GM20431 (cell line): Measurements from ENCODE around the gene GIT2.

ENCODE experiments used
- in situ Hi-C: fragments of 300-500 bp; cut with MseI, MboI; formaldehyde crosslinking; loops from one replicate; pipeline ENCODE4 v1.15.0; 2020; ENCODE audit warnings: low sequenced_read_pairs; ENCODE audit not compliant: unreplicated experiment

Gene GIT2

DNA sequence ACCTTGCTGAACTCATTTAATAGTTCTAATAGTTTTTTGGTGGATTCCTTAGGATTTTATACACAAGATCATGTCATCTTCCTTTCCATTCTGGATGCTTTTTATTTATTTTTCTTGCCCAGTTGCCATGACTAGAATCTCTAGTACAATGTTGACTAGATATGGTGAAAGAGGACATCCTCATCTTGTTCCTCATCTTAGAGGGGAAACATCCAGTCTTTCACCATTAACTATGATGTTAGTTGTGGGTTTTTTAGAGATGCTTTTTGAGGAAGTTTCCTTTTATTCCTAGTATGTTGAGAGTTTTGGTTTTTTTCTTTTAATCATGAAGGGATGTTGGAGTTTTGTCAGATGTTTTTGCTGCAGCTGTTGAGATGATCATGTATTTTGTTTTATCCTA is 11.7 kb upstream of the GIT2 start:
- in situ Hi-C loops, result no loop called here

- in situ Hi-C loops, result no loop called here
These were observed 9.9 kb upstream of the GIT2 start for GRCh38 chr12:110006115-110006514.

- in situ Hi-C loops, result no loop called here
These were observed 9.3 kb upstream of the GIT2 start for GRCh38 chr12:110005319-110005973.

DNA sequence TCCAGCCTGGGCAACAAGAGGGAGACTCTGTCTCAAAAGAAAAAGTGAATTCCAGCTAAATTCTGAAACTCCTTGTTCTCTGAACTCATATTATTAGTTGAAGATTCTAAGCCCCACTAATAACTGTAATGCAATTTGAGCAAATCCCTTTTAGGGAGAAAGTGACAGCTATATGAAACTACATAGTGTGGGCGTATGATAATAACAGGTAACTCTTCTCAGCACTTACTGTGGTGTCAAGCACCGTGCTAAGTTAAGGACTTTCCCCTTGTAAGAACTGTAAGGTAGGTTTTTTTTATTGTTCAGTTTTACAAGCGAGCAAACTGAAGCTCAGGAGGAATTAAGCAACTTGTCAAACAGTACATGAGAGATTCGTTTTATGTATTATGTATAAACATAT is 8.4 kb upstream of the GIT2 start:
- in situ Hi-C loops, result no loop called here

DNA sequence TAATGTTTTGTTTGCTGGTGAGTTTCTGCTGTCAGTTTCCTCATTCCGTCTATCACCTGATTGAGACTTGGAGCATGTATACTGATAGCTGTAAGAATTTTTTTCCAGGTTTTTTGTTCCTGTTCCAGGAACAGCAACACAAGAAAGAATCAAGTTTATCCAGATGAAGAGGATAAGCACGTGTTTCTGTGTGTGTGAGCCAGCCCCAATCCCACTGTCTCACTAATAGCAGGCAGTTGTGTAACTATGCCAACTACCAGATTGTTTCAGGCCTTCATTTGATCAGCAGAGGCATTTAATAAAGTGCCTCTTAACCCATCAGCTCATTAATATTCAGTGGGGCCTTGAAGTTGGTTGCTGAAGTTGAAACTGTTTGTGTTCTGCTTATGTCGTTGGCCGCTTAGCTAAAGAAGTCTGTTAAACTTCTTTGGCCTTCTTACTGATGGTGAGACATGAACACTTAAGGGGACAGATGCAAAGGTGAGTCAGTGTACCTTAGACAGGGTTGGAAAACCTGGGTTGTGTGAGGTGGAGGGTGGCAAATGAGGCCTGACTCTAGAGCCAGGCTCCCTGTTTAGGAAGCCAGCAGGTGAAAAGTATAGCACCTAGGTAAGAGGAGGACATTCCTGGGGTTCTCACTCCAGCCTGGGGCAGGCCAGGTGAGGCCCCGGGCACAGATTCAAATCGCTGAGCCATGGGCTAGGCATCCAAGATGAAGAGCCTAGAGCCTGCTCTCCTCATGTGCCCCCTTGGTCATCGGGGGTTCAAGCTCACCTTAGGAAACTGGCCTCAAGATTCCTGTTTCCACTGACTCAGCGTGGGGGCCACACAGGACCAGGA is 6.7 kb upstream of the GIT2 start:
- in situ Hi-C loops, result no loop called here

GRCh38 chr12:110001596-110001995 is 5.4 kb upstream of the GIT2 start:
- in situ Hi-C loops, result no loop called here

GRCh38 chr12:109999983-110000505 is 3.9 kb upstream of the GIT2 start:
- in situ Hi-C loops, result no loop called here

- in situ Hi-C loops, result no loop called here
These were observed 3.4 kb upstream of the GIT2 start for GRCh38 chr12:109999649-109999971.

DNA sequence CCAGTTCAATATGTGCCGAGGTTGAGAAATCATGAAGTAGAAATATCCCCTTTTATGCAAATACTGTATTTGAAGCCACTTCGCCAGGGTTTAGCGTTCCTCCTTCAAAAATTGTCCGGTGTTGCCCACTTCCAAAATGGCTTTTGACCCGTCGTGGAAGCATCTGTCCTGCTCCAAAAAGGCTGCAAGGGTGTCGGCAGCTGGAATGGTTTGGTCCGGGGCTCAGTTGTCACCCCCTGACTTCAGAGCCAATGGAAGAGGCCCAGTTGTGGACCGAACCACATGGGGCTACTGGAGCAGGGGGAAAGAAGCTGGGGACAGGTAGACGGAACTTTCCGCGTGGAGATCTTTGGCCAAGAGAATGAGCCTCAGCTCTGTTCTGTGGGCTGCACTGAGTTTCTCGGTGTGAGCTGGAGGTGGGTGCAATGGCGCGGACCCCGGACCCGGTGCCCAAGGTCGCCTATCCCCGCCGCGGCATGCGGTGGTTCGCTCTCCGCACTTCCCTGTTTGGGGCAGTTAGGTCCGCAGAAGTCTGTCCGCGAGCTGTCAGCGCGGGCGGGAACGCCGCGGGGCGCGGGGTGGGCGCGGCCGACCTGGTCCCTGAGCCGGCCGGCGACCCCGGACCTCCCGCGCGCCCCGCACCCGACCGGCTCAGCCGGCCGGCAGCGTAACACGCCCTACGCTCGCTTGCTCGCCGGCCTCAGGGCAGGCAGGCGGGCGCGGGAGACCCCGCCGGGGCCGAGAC is 2.9 kb upstream of the GIT2 start, which contains the start of gene ANKRD13A:
Gene ANKRD13A (plus strand): TSS at position 527 of the 745 bp plus-strand sequence. CDS start 259 bp downstream, outside the sequence.
- in situ Hi-C loops, result no loop called here

- in situ Hi-C loops, result no loop called here
These were observed 2.2 kb upstream of the GIT2 start for GRCh38 chr12:109998241-109998903.

DNA sequence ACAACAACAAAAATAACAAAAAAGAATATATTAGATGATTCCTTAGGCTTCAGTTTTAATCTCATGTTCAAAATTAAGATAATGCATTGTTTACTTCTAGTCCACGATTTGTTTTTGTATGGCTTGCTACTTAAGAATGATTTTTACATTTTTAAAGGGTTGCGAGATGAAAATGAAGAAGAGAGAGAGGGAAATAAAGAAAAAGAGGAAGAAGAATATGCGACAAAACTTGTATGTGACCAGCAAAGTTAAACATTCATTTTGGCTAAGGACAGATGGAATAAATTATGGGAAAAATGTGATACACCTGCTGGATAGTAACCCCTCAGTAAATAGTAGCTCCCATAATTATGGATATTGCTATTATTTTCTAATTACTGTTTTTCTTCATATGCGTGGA is 1.2 kb upstream of the GIT2 start:
- in situ Hi-C loops, result no loop called here

DNA sequence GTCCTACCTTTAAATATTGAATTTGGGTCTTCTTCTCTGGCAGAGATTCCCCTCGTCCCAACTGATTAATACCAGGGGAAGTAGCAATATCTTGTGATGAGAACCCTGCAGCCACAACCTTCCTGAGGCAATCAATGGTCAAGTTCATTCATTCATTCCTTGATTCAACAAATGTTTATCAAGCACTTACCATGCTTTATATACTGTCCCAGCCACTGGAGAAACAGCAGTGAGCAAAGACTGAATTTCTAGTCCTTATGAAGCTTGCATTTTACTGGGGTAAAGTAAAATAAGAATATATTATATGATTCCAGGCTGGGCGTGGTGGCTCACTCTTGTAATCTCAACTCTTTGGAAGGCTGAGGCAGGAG is 300 bp upstream of the GIT2 start:
- in situ Hi-C loops, result no loop called here

GRCh38 chr12:109995361-109995685 is 845 bp downstream of the GIT2 start:
- in situ Hi-C loops, result no loop called here

DNA sequence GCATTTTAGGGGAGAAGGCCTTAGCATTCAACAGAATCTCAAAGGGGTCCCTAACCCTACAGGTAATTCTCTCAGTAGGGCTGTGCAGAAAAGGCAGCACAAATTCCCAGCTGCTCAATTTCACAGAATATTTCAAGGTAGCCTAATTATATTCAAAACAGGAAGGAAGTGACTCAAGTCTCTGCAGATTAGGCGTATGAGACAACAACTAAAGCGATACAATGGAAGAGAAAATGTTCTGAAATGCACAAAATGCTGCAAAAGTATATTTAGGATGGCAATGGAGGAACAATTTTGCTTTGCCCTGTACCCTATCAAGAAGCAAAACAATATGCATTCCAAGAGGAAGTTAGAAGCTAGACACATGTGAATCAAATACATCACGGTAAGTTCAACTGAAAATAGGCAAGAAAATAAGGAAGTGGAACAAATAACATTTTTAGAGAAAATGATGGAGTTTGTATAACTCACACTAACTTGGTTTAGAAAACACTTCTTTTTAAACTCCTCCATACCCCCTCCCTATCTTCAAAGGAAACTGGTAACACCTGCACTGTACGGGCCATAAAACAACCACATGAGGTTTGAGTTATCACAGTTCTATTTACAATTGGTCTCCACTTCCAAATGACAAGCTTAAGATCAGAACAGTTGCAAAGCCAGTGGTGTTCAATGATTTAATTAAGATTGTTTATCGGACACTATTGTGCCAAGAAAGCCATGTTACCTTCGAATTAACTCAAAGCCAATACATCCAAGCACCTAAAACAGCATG is 1.6 kb downstream of the GIT2 start:
- in situ Hi-C loops, result no loop called here

GRCh38 chr12:109993091-109993490 is 3.1 kb downstream of the GIT2 start:
- in situ Hi-C loops, result no loop called here

- in situ Hi-C loops, result no loop called here
These were observed 4.6 kb downstream of the GIT2 start for GRCh38 chr12:109991586-109991985.

DNA sequence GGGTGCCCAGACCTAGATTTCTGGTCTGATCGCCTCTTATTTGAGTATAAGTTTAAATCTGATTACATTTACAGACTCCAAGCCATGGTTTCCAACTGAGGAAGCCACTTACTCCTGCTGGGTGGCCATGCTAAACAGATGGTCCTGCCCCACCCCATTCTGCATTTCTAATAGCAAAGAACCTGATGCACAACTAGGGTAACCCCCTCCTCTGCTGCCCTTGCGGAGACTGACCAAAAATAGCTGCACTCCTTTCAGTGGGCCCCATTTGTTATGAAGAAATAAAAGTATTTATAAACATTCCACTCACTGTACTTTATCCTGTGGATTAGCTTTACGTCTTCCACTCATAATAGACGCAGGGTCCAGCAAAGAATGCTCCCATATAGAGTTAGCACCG is 6.8 kb downstream of the GIT2 start:
- in situ Hi-C loops, result no loop called here

DNA sequence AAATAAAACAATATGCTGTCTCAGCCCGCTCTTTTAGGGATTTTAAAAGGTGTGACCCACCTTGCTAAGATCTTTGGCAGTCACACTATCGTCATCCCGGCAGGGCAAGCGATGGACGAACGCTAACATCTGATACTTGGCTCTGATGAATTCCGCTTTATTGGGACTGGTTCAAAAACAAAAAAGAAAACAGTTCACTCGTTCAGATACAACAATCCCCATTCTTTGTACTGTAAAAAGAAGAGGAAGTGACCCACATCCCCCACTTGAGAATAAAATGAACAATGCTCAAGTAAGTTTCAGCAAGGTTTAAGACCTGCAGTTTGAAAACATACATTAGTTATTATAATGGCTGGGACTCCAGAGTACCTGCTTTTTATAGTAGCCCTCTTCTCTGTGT is 7.3 kb downstream of the GIT2 start:
- in situ Hi-C loops, result no loop called here

- in situ Hi-C loops, result no loop called here
These were observed 7.9 kb downstream of the GIT2 start for GRCh38 chr12:109988274-109988673.

GRCh38 chr12:109987615-109988014 is 8.6 kb downstream of the GIT2 start:
- in situ Hi-C loops, result no loop called here
